GM20000 (cell line): ENCODE measurements around the gene ZNF423.

Experiments
- DNase-seq: peaks from one replicate; pipeline ENCODE4 v3.0.0; 2012; ENCODE audit warnings: low spot score
- CTCF ChIP-seq: IDR thresholded peaks from 2 replicates; pipeline ENCODE4 v1.5.1; 2012; ENCODE audit warnings: mild to moderate bottlenecking, control low read depth; ENCODE audit errors: extremely low read depth, missing control alignments

The ZNF423 gene

GRCh38 chr16:49552313-49552928 lies 303.5 kb downstream of the ZNF423 start:
- no peak for TF ChIP-seq CTCF
- no peak for DNase-seq

DNA sequence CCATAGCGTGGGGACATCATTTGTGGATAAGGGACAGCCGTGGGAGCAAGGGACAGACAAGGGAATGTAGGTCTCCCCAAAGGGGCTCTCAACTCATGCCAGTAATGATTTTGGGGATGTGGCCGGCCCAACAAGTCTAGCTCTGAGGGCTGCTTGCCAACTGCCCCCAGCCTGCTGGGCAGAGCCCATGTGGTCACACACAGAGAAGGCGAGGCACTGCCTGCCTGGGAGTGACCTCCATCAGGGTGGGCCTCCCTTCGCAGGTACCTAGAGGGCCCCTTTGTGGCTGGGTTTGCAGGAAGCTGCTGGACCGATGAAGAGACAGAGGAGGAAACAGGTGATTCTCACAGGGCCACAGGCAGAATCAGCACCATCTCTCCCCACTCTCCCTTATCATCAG lies 305.2 kb downstream of the ZNF423 start:
- TF ChIP-seq CTCF: no peak
- no peak for DNase-seq

- no peak for TF ChIP-seq CTCF
- no peak for DNase-seq
Measured at GRCh38 chr16:49550140-49550539, 305.8 kb downstream of the ZNF423 start.

DNA sequence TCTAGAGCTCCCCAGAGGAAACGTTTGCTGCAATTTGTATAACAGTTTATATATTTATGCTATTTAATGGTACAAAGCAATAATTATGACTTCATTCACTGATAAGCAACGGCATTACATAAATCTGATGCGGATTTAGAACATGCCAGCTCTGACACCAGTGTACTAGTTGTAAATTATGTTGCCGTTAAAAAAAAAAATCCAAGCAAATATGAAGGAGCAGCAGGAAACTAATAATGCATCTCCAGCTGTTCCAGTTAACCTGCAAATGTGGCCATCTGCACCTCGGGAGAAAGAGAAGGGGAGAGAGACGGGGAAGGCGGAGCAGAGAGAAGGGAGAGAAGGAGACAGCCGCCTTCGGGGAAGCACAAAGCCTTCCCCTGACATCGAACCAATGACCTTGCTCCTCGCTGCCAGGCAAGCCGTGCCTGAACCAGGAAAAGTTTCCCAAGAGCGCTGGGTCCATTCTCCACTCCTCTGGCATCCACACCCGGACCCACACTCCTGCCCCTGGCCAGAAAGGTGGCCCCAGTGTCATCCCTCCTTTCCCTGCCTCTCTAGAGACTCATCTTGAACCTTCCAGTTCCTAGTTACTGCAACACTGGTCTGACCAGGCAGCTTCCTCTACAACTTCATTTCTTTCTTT lies 307.5 kb downstream of the ZNF423 start:
- DNase-seq: no peak
- TF ChIP-seq CTCF: no peak

GRCh38 chr16:49547448-49547847 lies 308.5 kb downstream of the ZNF423 start:
- DNase-seq: no peak
- no peak for TF ChIP-seq CTCF

- no peak for DNase-seq
- TF ChIP-seq CTCF: no peak
Measured at GRCh38 chr16:49546735-49547134, 309.2 kb downstream of the ZNF423 start.

GRCh38 chr16:49545741-49546448 lies 310.0 kb downstream of the ZNF423 start:
- DNase-seq: no peak
- TF ChIP-seq CTCF: no peak
